WI38 (cell line): ENCODE results near the gene KREMEN2.

Experiments used
- H3K4me3 ChIP-seq: 2 replicates; pipeline ENCODE4 v1.5.1; 2011; ENCODE audit warnings: low read depth, mild to moderate bottlenecking, control low read depth, low read length
- TF ChIP-seq, protein P1 (sequence below): IDR thresholded peaks from 2 replicates; pipeline ENCODE4 v1.5.1; 2012; ENCODE audit warnings: low read depth, mild to moderate bottlenecking, control low read depth, low read length

KREMEN2 gene

DNA sequence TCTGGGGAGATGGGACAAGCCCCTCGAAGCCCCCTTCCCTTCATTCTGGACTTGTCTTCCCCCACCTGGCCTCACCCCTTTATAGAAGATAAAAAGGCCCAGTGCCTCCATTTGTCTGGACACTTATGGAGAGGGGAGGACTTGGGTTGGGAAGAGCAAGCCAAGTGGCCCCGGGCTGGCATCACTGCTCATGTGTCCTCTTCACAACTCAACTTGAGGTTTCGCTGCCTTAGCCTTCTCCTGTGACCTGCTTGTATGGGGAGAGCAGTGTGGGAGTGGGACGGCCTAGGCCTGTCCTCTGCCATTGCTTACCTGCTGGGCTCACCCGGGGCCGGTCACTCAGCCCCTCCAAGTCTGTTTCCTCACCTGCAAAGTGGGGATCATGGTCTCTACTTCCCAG is 6.5 kb downstream of the KREMEN2 start:
- peak overlapping the region; percentile 65 for H3K4me3 ChIP-seq
- TF ChIP-seq, protein P1, sequence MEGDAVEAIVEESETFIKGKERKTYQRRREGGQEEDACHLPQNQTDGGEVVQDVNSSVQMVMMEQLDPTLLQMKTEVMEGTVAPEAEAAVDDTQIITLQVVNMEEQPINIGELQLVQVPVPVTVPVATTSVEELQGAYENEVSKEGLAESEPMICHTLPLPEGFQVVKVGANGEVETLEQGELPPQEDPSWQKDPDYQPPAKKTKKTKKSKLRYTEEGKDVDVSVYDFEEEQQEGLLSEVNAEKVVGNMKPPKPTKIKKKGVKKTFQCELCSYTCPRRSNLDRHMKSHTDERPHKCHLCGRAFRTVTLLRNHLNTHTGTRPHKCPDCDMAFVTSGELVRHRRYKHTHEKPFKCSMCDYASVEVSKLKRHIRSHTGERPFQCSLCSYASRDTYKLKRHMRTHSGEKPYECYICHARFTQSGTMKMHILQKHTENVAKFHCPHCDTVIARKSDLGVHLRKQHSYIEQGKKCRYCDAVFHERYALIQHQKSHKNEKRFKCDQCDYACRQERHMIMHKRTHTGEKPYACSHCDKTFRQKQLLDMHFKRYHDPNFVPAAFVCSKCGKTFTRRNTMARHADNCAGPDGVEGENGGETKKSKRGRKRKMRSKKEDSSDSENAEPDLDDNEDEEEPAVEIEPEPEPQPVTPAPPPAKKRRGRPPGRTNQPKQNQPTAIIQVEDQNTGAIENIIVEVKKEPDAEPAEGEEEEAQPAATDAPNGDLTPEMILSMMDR = no peak

DNA sequence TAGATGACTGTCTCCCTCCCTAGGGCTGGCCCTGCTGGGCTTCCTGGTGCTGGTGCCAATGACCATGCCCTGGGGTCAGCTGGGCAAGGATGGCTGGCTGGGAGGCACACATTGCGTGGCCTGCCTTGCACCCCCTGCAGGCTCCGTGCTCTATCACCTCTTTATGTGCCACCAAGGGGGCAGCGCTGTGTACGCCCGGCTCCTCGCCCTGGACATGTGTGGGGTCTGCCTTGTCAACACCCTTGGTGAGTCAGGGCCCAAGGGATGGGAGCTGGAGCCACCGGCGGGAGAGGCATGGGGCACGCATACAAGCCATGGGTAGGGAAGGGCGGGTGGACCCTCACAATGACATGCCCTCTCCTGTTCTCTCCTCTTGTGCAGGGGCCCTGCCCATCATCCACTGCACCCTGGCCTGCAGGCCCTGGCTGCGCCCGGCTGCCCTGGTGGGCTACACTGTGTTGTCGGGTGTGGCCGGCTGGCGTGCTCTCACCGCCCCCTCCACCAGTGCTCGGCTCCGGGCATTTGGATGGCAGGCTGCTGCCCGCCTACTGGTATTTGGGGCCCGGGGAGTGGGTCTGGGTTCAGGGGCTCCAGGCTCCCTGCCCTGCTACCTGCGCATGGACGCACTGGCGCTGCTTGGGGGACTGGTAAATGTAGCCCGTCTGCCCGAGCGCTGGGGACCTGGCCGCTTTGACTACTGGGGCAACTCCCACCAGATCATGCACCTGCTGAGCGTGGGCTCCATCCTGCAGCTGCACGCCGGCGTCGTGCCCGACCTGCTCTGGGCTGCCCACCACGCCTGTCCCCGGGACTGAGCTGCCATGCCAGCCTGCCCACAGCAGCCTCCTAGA is 7.3 kb downstream of the KREMEN2 start:
- TF ChIP-seq, protein P1 = no peak
- H3K4me3 ChIP-seq = no peak overlapping the region

DNA sequence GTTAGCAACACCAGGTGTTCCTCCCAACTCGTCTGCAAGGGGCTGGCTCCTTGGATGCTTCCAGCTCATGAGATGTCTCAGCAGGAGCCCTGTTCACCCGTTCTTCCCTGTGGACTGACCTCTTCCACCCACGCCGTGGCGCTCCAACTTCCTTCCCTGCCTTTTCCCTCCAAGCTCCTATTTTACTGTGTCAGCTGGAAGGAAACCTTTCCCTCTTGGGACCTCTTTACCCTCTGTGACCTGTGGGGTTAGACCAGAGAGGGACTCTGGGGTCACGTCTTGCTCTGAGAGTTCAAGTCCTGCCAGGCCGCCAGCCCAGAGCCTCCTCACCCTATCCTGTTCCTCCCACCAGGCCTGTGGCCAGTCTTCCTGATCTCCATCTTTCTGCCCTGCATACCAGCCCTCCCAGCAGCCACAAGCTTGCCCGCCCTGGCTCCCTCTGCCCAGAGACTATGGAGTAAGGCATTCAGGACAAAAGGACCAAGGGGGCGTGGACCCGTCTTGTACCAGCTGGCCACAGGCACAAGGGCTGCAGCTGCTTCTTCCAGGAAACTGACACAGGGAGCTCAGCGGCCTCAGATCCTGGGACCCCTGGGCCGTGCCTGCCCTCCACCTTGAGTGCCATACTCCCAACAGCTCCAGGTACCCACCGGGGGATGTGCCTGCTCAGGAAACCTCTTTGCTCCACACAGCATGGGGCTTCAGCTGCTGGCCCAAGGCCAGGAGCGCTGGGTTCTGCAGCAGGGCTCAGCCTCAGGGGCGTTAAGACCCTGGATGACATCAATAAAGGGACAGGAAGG is 8.1 kb downstream of the KREMEN2 start:
- TF ChIP-seq, protein P1 = no peak
- no peak overlapping the region for H3K4me3 ChIP-seq

DNA sequence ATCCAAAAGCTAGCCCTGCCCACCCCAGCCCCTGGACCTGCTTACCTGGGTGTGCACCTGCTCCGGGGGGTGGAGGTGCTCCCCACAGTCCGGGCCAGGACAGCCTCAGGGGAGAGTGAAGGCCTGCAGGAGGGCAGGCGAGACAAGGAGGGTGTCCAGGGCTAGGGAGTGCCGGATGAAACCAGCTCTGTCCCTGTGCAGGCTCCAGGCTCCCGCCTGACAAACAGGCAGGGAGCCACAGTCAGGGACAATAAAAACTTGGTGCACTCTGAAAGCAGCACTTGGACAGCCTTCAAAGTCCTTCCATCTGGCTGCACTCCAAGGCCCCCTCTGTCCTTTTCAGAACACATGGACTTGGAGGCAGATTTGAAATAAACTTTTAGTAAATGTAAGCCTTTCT is 9.0 kb downstream of the KREMEN2 start:
- TF ChIP-seq, protein P1 = no peak
- H3K4me3 ChIP-seq = no peak overlapping the region

DNA sequence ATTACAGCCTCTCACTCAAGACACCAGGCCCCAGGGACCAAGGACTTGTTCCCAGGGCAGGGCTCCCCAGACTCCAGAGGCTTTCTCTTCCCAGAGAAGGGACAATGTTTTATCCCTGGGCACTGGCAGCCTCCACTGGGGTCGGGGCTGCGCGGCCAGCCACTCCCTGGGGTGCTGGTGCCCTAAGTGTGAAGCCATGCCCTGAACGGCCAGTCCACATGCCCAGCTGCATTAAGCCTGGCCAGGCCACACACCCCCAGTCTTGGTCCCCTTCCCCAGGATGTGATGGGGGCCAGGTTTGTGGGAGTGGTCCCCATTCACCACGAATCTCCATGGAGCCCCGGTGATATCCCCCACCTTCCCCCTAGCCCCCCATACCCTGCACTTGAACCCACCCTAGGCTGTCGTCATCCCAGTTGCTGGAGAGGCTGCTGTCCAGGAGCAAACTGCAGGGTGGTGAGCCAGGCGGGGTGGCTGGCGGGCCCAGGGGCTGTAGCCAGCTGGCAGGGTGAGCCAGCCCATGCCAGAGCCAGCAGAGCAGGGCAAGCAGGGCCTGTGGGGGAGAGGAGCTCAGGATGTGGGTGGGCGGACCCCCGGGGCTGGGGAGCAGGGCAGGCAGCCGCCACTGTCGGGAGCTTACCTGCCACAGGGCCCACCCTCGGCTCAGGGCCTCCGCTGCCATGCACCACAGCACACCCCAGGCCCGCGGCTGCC is 9.7 kb downstream of the KREMEN2 start:
- no peak overlapping the region for H3K4me3 ChIP-seq
- TF ChIP-seq, protein P1 = no peak

DNA sequence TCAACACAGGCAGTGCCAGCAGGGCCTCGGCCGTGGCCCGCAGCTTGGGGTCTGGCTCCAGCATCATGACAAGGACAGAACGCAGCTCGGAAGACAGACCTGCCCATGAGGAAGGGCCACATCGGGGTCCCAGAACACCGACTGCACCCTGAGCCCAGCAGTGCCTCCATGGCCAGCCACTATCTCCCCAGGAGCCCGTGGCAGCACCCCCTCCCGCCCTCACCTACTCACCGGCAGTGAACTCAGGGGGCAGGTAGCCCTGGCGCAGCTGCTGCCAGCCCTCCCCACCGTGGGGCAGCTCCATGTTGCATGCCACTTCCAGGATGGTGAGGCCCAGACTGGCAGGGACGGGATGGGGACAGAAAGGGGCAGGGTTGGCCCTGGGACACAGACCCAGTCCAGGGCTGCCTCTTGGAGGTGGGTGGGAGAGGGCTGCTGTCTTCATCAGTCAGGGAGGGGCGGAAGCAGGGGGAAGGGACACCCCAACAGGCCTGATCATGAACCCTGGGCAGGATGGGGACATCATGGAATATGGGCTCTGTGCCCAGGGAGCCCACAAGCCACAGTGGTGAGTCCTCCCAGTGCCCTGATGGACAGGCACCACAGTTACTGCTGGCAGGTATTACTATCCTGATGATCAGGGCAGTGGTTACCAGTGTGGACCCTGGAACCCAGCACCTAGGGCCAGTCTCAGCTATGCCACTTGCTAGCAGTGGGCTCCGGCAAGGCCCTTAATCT is 10.4 kb downstream of the KREMEN2 start:
- TF ChIP-seq, protein P1 = no peak
- H3K4me3 ChIP-seq = no peak overlapping the region
